Stimulated activated naive B cell treated with anti-CD40 and anti-IgM and Interleukin-4, amounts not matched to agents 10 μg/mL and 1 μg/mL and 100 μg/mL, for 72 hours (primary cell): Measurements from ENCODE around the gene RAB34.
A peak's percentile ranks its signal among the peaks of the same experiment; 100 is the strongest.

Source experiments
- ATAC-seq, 2 donors: fragments of 150-1000 bp; cut with Tn5 transposase; replicated peaks; 2 replicates each; pipeline ENCODE4 v1.10.0; 2021; ENCODE audit warnings: moderate library complexity in 1 of 2
- DNase-seq: peaks from one replicate; pipeline ENCODE4 v3.0.0; 2021
- H3K27ac Mint-ChIP-seq: one replicate; pipeline ENCODE4 v1.8.0; 2022; ENCODE audit warnings: mild to moderate bottlenecking, mixed read lengths
- H3K27me3 Mint-ChIP-seq, 2 donors: one replicate each; pipeline ENCODE4 v1.8.0; 2022; ENCODE audit warnings: mixed read lengths in 2 of 2
- H3K36me3 Mint-ChIP-seq, 2 donors: one replicate each; pipeline ENCODE4 v1.8.0; 2022; ENCODE audit warnings: mixed read lengths in 2 of 2, mild to moderate bottlenecking in 1 of 2
- H3K4me1 Mint-ChIP-seq, 2 donors: one replicate each; pipeline ENCODE4 v1.8.0; 2022; ENCODE audit warnings: mixed read lengths in 2 of 2, mild to moderate bottlenecking in 1 of 2
- H3K4me3 Mint-ChIP-seq, 2 donors: one replicate each; pipeline ENCODE4 v1.8.0; 2022; ENCODE audit warnings: mild to moderate bottlenecking in 2 of 2, mixed read lengths in 2 of 2, moderate library complexity in 1 of 2
- H3K9me3 Mint-ChIP-seq, 2 donors: one replicate each; pipeline ENCODE4 v1.8.0; 2022; ENCODE audit warnings: mixed read lengths in 2 of 2, mild to moderate bottlenecking in 1 of 2

RAB34 gene

GRCh38 chr17:28702752-28703150 lies 14.9 kb downstream of the RAB34 start:
- no peak for ATAC-seq
- no peak overlapping the region for H3K4me3 Mint-ChIP-seq
- no peaks in the 10 kb centered on the region for H3K27me3 Mint-ChIP-seq
- no peak for DNase-seq
- H3K9me3 Mint-ChIP-seq = no peaks in the 10 kb centered on the region
- peaks cover 32 to 69% of the 10 kb centered on the region in 2 donors for H3K36me3 Mint-ChIP-seq
- H3K4me1 Mint-ChIP-seq = peaks cover 0 to 11% of the 10 kb centered on the region in 2 donors
- no peak overlapping the region for H3K27ac Mint-ChIP-seq

DNA sequence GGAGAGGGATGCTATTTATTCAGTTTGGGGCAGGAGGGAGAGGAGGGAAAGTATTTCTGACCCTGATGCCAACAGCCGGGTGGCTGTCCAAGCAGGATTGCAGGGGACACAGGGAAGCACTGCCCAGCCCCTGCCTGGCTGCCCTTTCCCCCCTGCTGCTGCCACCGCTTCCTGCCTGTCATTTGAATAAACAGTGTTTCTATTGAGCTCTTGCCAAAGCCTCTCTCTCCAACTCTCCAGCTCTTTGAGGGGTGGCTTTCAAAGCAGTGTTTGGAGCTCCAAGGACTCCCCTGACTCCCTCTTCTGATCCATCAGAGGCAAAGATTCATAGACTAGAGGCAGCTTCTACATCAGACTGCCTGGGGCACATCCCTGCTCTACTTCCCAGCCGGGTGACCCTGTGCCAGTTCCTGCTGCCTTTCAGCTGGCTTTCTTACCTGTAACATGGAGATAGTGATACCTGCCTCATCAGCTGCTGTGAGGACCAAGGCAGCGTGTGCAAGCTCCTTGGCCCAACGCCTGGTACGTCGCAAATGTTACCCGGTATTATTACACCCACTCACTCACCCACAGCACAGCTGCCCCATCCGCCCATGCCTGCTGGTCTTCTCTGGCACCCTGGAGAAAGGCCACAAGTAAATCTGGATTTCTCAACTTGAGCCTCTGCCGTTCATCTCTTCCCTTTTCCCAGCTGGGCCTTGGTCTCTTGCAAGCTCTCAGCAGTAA lies 15.5 kb downstream of the RAB34 start:
- H3K9me3 Mint-ChIP-seq = no peaks in the 10 kb centered on the region
- no peak overlapping the region for H3K27ac Mint-ChIP-seq
- peaks cover 0 to 8% of the 10 kb centered on the region in 2 donors for H3K4me1 Mint-ChIP-seq
- ATAC-seq (no peak), DNase-seq (no peak)
- H3K27me3 Mint-ChIP-seq = no peaks in the 10 kb centered on the region
- peaks cover 27 to 67% of the 10 kb centered on the region in 2 donors for H3K36me3 Mint-ChIP-seq
- H3K4me3 Mint-ChIP-seq = no peak overlapping the region

DNA sequence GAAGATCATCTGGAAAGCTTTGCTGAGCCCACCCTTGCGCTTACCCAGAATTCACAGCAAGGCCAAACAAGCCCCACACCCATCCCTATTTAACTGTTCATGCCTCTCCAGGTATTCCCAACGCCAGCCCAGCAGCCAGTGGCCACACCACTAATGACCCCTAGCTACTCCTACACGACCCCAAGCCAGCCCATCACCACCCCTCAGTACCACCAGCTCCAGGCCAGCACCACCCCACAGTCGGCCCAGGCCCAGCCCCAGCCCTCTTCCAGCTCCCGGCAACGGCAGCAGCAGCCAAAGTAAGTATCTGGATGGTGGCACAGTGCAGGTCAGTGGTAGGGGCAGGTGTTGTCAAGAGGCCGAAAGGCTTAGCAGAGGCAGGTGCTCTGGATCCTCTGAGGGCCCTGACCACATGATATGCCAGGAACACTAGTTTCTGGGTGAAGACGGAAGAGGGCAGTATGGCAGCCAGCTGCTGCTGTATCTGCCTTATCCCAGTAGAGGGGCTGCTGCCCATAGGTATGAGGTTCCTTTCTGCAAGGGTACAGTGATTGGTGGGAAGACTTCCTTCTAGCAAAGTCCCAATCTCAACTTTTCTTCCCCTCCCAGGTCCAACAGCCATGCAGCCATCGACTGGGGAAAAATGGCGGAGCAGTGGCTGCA lies 16.7 kb downstream of the RAB34 start:
- DNase-seq (no peak), ATAC-seq (no peak)
- Mint-ChIP-seq H3K4me3 (no peak overlapping the region), H3K4me1 (peaks cover 0 to 8% of the 10 kb centered on the region in 2 donors), H3K36me3 (peaks cover 26 to 70% of the 10 kb centered on the region in 2 donors), H3K27ac (peak overlapping the region; percentile 4), H3K27me3 (no peaks in the 10 kb centered on the region), H3K9me3 (no peaks in the 10 kb centered on the region)

DNA sequence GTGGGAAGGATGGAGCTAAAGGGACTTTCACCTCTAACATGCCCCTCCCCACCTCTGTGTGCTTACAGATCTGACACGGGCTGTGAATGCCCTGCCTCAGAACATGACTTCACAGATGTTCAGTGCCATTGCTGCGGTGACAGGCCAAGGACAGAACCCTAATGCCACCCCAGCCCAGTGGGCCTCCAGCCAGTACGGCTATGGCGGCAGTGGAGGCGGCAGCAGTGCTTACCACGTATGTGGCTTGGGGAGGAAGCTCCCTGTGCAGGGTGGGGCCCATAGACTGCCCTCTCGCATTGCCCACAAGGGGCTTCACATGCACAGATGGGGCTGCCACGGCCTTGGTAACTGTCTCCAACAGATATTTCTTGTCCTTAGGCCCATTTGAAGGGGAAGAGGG lies 17.4 kb downstream of the RAB34 start:
- Mint-ChIP-seq H3K36me3 (peaks cover 26 to 64% of the 10 kb centered on the region in 2 donors), H3K9me3 (no peaks in the 10 kb centered on the region), H3K4me3 (no peak overlapping the region), H3K27me3 (no peaks in the 10 kb centered on the region), H3K27ac (no peak overlapping the region), H3K4me1 (peaks cover 0 to 6% of the 10 kb centered on the region in 2 donors)
- ATAC-seq (no peak), DNase-seq (no peak)

GRCh38 chr17:28698253-28698941 lies 19.3 kb downstream of the RAB34 start:
- Mint-ChIP-seq H3K27me3 (no peaks in the 10 kb centered on the region), H3K4me3 (no peak overlapping the region)
- ATAC-seq = peak in 1 of 2 donors; percentile 34

GRCh38 chr17:28693869-28694268 lies 23.8 kb downstream of the RAB34 start:
- H3K36me3 Mint-ChIP-seq = peaks cover 46 to 58% of the 10 kb centered on the region in 2 donors
- peaks cover 0 to 3% of the 10 kb centered on the region in 2 donors for H3K4me1 Mint-ChIP-seq
- ATAC-seq = no peak
- H3K27me3 Mint-ChIP-seq = no peaks in the 10 kb centered on the region
- H3K4me3 Mint-ChIP-seq = no peak overlapping the region
- H3K27ac Mint-ChIP-seq = no peak overlapping the region
- no peaks in the 10 kb centered on the region for H3K9me3 Mint-ChIP-seq
- DNase-seq = no peak

More at GRCh38 chr17:28698253-28698941, 19.3 kb downstream of the RAB34 start:
- no peaks in the 10 kb centered on the region for H3K9me3 Mint-ChIP-seq
- H3K4me1 Mint-ChIP-seq = peaks cover 0 to 3% of the 10 kb centered on the region in 2 donors
- peaks cover 32 to 65% of the 10 kb centered on the region in 2 donors for H3K36me3 Mint-ChIP-seq
- no peak for DNase-seq
- no peak overlapping the region for H3K27ac Mint-ChIP-seq

DNA sequence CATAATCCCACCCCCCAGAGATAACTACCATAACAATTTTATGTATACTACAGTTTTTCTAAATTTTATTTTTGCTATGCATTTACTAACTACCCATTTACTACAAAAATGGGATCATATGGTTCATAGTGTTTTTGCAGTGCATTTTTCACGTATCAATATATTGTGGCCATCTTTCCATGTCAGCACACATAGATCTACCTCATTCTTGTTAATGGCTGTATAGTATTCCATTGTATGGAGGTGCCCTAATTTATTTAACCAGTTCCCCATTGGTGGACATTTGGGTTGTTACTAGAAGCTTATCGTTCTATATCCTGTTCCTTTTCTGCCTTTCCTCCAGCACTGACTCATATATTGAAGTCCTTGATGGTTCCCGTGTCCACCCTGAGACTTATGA lies 28.7 kb downstream of the RAB34 start:
- Mint-ChIP-seq H3K36me3 (peaks cover 63 to 67% of the 10 kb centered on the region in 2 donors), H3K9me3 (no peaks in the 10 kb centered on the region), H3K4me3 (no peak overlapping the region), H3K4me1 (no peaks in the 10 kb centered on the region), H3K27ac (no peak overlapping the region), H3K27me3 (no peaks in the 10 kb centered on the region)
- DNase-seq (no peak), ATAC-seq (no peak)

GRCh38 chr17:28688481-28688880 lies 29.2 kb downstream of the RAB34 start:
- no peak overlapping the region for H3K4me3 Mint-ChIP-seq
- H3K27ac Mint-ChIP-seq = no peak overlapping the region
- DNase-seq (no peak), ATAC-seq (no peak)
- H3K27me3 Mint-ChIP-seq = no peaks in the 10 kb centered on the region
- peaks cover 60 to 64% of the 10 kb centered on the region in 2 donors for H3K36me3 Mint-ChIP-seq
- H3K4me1 Mint-ChIP-seq = no peaks in the 10 kb centered on the region
- H3K9me3 Mint-ChIP-seq = no peaks in the 10 kb centered on the region

DNA sequence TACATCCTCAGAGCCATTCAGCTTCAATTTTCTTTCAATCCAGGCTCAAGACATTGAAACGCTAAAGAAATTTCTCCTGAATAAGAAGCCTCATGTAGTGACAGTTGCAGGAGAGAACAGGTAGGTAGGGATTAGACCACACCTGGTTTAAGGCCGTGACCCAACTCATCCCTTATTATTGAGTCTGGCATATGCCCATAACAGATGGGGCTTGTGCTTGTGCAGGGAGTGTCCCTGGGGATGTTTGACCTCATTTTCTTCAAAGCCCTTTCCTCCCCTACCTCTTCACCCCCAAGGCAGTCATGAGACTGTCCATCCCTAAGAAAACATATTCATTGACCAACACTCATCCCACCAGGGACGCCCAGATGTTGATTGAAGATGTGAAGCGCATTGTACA lies 31.4 kb downstream of the RAB34 start:
- no peak overlapping the region for H3K4me3 Mint-ChIP-seq
- no peak overlapping the region for H3K27ac Mint-ChIP-seq
- ATAC-seq (no peak), DNase-seq (no peak)
- no peaks in the 10 kb centered on the region for H3K4me1 Mint-ChIP-seq
- H3K36me3 Mint-ChIP-seq = peaks cover 62 to 69% of the 10 kb centered on the region in 2 donors
- no peaks in the 10 kb centered on the region for H3K27me3 Mint-ChIP-seq
- H3K9me3 Mint-ChIP-seq = no peaks in the 10 kb centered on the region

DNA sequence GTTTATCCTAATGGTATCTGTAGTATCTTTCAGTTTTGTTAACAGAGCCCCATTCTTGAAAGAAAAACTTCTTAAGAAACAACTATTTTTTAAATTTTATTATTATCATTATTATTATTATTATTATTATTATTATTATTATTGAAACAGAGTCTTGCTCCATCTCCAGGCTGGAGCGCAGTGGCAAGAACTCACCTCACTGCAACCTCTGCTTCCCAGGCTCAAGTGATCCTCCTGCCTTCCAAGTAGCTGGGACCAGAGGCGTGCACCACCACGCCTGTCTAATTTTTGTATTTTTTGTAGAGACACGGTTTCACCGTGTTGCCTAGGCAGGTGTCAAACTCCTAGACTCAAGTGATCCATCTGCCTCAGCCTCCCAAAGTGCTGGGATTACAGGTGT lies 32.3 kb downstream of the RAB34 start:
- DNase-seq = no peak
- Mint-ChIP-seq H3K4me1 (no peaks in the 10 kb centered on the region), H3K4me3 (no peak overlapping the region), H3K27ac (no peak overlapping the region), H3K9me3 (no peaks in the 10 kb centered on the region), H3K27me3 (no peaks in the 10 kb centered on the region), H3K36me3 (peaks cover 58 to 74% of the 10 kb centered on the region in 2 donors)
- no peak for ATAC-seq

DNA sequence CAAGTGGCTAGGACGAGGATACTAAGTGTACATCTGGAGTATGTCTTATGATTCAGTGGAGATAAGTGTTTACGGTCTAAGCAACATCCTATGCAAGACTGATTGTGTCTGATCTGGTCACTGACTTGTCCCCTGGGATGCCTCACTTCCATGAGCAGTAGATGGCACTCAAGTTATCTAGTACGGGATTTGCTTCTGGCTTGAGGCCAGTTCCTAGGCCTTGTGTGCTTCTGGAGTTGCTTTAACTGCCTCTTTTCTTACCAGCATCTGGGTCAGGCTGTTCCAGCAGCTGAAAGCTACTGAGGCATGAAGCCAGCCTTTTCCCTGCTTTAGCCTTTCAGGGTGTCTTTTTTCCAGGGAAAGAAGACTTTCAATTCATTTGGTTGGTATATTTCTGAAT lies 32.7 kb downstream of the RAB34 start:
- H3K4me3 Mint-ChIP-seq = no peak overlapping the region
- ATAC-seq (no peak), DNase-seq (no peak)
- no peaks in the 10 kb centered on the region for H3K9me3 Mint-ChIP-seq
- no peaks in the 10 kb centered on the region for H3K27me3 Mint-ChIP-seq
- no peaks in the 10 kb centered on the region for H3K4me1 Mint-ChIP-seq
- no peak overlapping the region for H3K27ac Mint-ChIP-seq
- peaks cover 55 to 70% of the 10 kb centered on the region in 2 donors for H3K36me3 Mint-ChIP-seq

DNA sequence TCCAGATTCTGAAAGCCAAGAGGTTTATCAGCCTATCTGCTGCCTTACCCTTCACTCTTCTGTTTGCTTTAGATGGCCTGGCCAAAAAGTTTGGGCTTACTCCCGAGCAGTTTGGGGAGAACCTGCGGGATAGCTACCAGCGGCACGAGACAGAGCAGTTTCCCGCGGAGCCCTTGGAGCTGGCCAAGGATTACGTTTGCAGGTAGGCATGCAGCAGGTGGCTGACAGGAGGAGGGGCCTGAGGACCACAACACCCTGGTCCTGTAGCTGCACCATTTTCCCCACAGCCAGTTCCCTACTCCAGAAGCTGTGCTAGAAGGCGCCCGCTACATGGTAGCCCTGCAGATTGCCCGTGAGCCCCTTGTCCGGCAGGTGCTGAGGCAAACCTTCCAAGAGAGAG lies 35.0 kb downstream of the RAB34 start:
- H3K9me3 Mint-ChIP-seq = no peaks in the 10 kb centered on the region
- no peaks in the 10 kb centered on the region for H3K27me3 Mint-ChIP-seq
- no peak for ATAC-seq
- no peaks in the 10 kb centered on the region for H3K4me1 Mint-ChIP-seq
- no peak overlapping the region for H3K27ac Mint-ChIP-seq
- peaks cover 47 to 57% of the 10 kb centered on the region in 2 donors for H3K36me3 Mint-ChIP-seq
- no peak overlapping the region for H3K4me3 Mint-ChIP-seq
- DNase-seq = no peak

- no peak for ATAC-seq
- H3K36me3 Mint-ChIP-seq = peaks cover 47 to 57% of the 10 kb centered on the region in 2 donors
- no peak for DNase-seq
- no peaks in the 10 kb centered on the region for H3K4me1 Mint-ChIP-seq
- H3K27ac Mint-ChIP-seq = no peak overlapping the region
- H3K4me3 Mint-ChIP-seq = no peak overlapping the region
- no peaks in the 10 kb centered on the region for H3K9me3 Mint-ChIP-seq
- no peaks in the 10 kb centered on the region for H3K27me3 Mint-ChIP-seq
Observed at GRCh38 chr17:28675980-28676379, 41.7 kb downstream of the RAB34 start.

GRCh38 chr17:28675490-28675889 lies 42.2 kb downstream of the RAB34 start:
- no peak overlapping the region for H3K27ac Mint-ChIP-seq

More at GRCh38 chr17:28675490-28675889, 42.2 kb downstream of the RAB34 start:
- Mint-ChIP-seq H3K4me1 (no peaks in the 10 kb centered on the region), H3K9me3 (no peaks in the 10 kb centered on the region), H3K4me3 (no peak overlapping the region), H3K27me3 (no peaks in the 10 kb centered on the region), H3K36me3 (peaks cover 50 to 55% of the 10 kb centered on the region in 2 donors)
- ATAC-seq (no peak), DNase-seq (no peak)
